Stimulated activated CD8-positive, alpha-beta memory T cell treated with anti-CD3 and anti-CD28 coated beads, Interleukin-12 subunit alpha, Interleukin-12 subunit beta, amount 100 ng/mL, for 24 hours (primary cell): ENCODE measurements around the gene BCL3.
"Not testable (repeated sequence)": the region's sequence is repeated elsewhere in the genome, so short reads cannot be mapped to it uniquely, and the experiment has no call there.

Experiments
- DNase-seq: peaks from one replicate; pipeline ENCODE4 v3.0.0-alpha.2; 2020; ENCODE audit errors: extremely low read depth

The BCL3 gene

GRCh38 chr19:44758596-44758995, 10.1 kb downstream of the BCL3 start:
- DNase-seq, result no peak

GRCh38 chr19:44759083-44759804, 10.7 kb downstream of the BCL3 start:
- DNase-seq, result no peak

- DNase-seq, result no peak
Observed at GRCh38 chr19:44762038-44762437, 13.5 kb downstream of the BCL3 start.

GRCh38 chr19:44765033-44765948, 16.8 kb downstream of the BCL3 start:
- no peak for DNase-seq

DNA sequence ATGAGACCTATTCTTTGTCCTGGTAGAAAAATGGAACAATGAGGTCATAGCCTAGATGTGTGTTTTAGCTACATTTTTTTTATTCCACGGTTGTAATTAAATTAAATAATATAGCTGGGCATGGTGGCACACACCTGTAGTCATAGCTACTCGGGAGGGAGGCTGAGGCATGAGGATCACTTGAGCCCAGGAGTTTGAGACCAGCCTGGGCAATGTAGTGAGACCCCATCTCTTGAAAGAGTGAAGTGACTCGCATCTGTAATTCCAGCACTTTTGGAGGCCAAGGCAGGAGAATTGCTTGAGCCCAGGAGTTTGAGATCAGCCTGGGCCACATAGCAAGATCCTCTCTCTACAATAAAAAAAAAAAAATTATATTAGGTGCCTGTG, 17.4 kb downstream of the BCL3 start:
- DNase-seq, result no peak

GRCh38 chr19:44767295-44768180, 19.0 kb downstream of the BCL3 start:
- DNase-seq, result no peak

DNA sequence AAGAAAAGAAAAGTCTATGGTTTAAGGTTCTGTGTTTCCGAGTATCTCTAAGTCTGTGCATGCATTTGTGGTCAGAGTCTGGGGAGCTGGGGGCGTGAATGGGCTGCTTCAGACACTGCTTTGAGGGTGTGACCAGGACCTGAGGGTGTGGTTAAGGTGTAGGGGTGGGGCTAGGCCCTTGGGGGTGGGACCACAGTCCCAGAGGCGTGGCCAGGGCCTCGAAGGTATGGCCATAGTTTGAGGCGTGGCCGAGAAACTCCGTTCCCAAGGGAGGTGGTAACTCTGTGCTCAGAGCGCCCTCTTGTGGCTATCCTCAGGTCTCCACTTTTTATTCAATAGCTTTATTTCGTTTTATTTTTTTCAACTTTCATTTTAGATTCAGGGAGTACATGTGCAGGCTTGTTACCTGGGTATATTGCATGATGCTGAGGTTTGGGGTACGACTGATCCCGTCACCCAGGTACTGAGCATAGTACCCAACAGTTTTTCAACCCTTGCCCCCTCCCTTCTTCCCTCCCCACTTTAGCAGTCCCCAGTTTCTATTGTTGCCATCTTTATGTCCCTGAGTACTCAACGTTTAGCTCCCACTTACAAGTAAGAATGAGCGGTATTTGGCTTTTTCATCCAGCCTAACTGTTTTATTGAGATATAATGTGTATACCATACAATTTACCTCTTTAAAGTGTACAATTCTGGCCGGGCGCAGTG, 22.2 kb downstream of the BCL3 start:
- DNase-seq, result peak; percentile 92

- not testable (repeated sequence) for DNase-seq
Observed at GRCh38 chr19:44772144-44772543, 23.6 kb downstream of the BCL3 start.

DNA sequence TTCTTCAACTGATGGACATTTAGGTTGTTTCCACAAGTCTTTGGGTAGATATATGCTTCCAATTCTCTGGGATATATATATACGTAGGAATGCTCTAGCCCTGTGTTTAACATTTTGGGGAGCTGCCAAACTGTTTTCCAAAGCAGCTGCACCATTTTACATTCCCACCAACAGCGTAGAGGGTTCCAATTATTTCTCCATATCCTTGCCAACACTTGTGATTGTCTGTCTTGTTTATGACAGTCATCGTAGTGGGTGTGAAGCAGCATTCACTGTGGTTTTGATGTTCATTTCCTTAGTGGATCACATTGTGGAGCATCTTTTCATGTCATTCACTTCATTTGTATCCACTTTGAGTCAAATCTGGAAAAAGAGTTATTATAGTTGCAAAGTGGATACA, 24.5 kb downstream of the BCL3 start:
- no peak for DNase-seq

- DNase-seq, result no peak
Observed at GRCh38 chr19:44775676-44776240, 27.2 kb downstream of the BCL3 start.

DNA sequence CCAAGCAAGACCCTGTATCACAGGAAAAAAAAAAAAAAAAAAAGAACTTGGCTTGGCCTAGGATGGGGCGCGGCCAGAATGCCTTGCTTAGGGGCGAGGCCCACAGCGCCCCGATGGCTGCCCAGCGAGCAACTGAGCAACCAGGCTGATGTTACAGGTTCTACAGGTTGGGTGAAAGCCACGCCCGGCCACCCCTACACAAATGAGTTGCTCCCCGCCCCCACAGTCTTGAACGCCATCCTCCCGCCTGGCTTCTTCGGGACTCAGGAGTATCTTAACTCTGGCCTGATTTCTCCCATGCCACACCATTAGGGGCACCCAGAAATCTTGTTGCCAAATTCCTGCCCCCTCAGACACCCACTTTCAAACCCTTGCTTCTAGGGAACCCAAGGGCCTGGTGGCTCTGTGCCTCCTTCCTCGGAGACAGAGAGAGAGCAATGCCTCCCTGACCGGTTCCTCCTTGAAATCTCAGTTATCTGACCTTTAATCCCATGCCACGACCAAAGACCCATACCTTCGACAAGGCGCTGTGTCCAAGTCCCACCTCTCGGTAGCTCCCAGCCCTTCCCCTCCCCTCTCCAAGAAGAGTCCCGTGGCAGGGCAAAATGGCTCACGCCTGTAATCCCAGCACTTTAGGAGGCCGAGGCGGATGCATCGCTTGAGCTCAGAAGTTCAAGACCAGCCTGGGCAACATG, 28.0 kb downstream of the BCL3 start:
- no peak for DNase-seq

DNA sequence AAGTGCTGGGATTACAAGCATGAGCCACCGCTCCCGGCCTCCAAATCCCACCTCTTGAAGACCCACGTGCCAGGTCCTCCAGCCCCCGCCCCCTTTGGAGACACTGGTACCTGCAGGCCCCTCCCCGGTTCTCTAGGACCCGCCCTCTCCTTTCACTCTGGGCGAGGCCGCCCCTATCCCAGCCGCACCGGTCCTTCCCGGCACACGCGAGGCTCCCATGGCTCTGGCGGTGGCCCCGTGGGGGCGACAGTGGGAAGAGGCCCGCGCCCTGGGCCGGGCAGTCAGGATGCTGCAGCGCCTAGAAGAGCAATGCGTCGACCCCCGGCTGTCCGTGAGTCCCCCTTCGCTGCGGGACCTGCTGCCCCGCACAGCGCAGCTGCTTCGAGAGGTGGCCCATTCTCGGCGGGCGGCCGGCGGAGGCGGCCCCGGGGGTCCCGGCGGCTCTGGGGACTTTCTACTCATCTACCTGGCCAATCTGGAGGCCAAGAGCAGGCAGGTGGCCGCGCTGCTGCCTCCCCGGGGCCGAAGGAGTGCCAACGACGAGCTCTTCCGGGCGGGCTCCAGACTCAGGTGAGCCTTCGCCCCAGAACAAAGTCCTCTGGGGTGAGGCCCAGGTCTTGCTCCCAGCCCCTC, 29.3 kb downstream of the BCL3 start, which contains the start of gene CBLC:
TSS of gene CBLC (plus strand) at position 176 of the 633 bp plus-strand sequence. CDS start at position 218, 42 bp downstream.
- no peak for DNase-seq

GRCh38 chr19:44779150-44779549, 30.6 kb downstream of the BCL3 start:
- DNase-seq, result no peak

GRCh38 chr19:44781694-44782093, 33.2 kb downstream of the BCL3 start:
- DNase-seq, result not testable (repeated sequence)

- no peak for DNase-seq
Observed at GRCh38 chr19:44782729-44783128, 34.2 kb downstream of the BCL3 start.

DNA sequence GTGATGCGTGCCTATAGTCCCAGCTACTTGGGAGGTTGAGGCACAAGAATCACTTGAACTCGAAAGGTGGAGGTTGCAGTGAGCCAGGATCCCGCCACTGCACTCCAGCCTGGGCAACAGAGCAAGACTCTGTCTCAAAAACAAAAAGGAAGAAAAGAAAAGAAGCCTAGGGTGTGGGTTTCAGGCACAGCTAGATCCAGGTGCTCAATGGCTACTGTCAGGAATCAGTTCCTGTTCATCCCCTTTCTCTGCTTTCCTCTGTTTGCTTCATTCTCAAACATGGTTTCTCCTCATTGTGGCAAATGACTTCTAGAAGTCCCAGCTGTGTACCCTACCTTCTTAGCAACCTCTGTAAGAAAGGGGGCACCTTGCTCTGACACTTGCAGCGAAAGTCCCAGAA, 35.0 kb downstream of the BCL3 start:
- no peak for DNase-seq

- DNase-seq, result no peak
Observed at GRCh38 chr19:44785271-44785670, 36.8 kb downstream of the BCL3 start.

- DNase-seq, result no peak
Observed at GRCh38 chr19:44785993-44786392, 37.5 kb downstream of the BCL3 start.

DNA sequence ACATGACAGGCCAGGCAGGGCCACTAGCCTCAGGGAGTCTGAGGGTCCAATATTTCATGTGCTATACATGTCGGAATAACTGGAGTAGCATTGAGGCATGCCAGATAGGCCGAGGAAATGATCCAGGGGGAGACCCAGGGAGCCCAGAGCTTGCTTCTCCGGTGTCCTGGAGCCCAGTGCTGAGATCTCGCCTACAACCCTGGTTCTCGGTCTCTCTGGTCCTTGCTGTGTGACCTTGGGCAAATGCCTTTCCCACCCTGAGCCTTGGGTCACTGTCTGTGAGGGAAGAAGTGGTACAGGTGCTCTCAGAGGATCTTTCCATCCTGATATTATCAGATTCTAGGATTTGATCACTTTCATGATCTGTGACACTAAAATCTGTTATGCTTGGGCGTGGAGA, 40.5 kb downstream of the BCL3 start:
- no peak for DNase-seq

- no peak for DNase-seq
Observed at GRCh38 chr19:44789943-44790483, 41.5 kb downstream of the BCL3 start.
